CD4-positive, alpha-beta T cell treated with Interleukin-21 for 1 hour (primary cell): ENCODE results near the gene SORT1.
A peak's percentile ranks its signal among the peaks of the same experiment; 100 is the strongest.
"Not testable (repeated sequence)": the region's sequence is repeated elsewhere in the genome, so short reads cannot be mapped to it uniquely, and the experiment has no call there.

Source experiments
- DNase-seq: peaks from one replicate; pipeline ENCODE4 v3.0.0-alpha.2; 2020

Gene SORT1

DNA sequence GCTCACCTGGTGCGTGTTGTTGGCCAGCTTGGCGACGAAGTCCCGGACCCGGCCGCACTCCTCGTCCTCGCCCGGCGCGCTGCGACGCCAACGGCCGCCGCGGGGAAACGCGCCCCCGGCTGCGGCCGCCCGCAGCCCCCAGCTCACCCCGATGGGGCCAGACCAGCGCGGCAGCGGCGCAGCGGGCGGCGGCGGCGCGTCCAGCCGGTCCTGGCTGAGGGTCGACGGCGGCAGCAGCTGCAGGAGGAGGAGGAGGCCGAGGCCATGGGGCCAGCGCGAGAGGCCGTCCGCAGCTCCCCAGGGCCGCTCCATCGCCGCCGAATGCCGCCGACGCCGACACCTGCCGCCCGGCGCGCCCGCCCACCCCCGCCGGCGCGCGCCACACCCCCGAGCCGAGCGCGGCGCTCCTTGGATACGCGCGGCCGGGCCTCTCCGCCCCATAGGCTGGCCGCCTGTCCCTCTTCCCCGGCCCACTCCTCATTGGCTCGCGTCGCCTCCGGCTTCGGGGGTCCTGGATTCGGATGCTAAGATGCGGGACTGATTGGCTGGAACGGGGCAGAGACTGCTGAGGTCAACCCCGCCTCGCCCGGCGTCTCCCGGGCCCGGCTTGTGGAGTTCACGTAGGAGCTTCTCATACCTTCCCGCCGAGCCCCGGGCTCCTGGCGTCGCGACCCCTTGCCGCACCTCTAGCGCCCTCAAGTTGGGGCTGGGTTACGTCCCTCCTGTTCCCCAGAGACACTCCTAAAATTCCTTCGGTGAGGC is at the start of gene SORT1:
TSS of gene SORT1 (minus strand) at position 338 of the 762 bp plus-strand sequence. CDS start at position 312, 26 bp downstream.
- DNase-seq, result peak; percentile 59

DNA sequence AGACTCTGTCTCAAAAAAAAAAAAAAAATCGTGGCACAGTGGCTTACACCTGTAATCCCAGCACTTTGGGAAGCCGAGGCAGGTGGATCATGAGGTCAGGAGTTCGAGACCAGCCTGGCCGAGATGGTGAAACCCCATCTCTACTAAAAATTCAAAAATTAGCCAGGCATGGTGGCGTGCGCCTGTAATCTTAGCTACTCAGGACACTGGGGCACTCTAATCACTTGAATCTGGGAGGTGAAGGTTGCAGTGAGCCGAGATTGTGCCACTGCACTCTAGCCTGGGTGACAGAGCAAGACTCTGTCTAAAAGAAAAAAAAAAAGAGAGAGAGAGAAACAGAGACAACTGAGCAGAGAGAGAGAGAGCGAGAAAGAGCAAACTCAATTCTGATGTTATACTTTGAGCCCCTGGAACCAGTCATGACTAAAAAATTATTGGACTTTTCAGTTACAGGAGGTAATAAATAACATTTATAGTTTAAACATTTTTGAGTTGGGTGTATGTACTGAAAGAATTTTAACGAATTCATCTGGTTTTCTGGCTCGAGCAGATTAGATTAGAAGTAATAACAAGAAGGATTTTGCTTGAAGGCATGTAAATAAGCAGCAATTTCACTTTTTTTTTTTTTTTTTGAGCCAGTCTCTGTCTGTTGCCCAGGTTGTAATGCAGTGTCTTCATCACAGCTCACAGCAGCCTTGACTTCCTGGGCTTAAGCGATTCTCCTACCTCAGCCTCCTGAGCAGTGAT is 48.4 kb upstream of the SORT1 start:
- not testable (repeated sequence) for DNase-seq

DNA sequence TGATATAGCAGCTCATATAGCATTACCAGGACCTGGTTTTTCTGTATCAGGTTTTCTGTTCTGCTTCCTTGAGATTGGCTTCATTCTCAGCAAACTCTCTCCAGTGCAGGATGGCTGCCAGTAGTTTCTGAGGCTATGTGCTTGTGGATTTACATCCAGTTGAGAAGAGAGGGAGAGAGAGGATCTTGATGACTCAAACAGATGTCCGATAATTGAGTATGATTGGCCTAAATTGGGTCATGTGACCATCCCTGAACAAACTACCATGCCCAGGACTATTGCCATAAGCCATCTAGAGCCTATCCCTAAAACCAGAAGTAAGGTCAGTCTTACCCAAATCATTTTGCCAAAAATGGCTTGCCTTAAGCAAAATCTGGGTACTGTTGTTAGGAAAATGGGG is 46.6 kb upstream of the SORT1 start:
- DNase-seq, result no peak

DNA sequence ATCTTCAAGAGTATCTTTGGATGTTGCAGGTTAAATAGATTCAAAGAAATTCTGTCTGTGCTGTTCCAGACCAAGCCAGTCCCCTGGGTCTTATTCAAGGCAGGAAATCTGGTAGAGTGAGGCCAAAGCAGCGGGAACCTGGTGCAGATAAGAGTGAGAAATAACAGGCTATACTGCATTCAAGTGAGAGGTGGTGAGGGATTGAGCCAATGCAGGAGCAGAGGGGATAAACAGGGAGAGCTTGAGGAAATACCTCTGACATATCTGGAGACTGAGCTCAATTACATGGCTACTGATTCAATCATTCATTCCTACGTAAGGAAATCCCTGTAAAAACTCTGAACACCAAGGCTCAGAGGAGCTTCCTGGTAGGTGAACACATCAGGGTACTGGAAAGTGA is 45.8 kb upstream of the SORT1 start:
- no peak for DNase-seq

DNA sequence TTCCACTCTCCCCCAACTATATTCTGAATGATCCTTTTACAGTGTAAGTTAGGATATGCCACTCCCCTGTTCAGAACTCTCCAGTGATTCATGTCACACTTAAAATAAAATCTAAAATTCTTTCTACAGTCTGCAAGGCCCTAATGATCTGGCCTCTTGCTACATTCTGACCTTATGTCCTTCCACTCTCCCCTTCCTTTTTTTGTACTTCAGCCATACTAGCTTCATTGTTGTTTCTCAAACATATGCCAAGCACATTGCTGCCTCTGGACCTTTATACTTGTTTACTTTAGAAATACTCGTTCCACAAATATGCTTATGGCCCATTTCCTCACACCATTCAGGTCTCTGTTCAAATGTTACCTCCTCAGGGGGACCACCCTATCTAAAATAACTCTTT is 43.4 kb upstream of the SORT1 start:
- no peak for DNase-seq

DNA sequence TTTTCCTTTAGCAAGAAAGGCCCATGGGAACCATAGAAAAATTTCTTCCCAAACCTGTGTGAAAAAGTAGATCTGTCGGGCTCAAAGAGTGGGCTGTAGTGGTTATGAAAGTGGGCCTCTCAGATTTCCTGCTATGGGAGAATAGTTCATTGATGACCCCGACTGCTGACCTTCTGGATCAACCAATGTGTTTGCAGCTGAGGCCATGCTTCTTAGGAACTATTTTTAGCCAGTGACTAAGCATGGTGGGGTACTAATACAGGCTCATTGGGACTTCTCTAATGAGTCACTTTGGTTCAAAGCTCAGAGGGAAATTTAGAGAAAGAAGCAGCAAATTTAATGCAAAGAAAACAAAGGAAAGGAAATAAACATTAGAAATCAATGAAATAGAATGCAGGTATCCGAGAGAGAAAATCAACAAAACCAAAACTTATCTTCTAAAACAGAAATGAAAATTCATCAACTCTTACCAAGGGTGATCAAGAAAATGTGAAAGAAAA is 41.1 kb upstream of the SORT1 start:
- no peak for DNase-seq

DNA sequence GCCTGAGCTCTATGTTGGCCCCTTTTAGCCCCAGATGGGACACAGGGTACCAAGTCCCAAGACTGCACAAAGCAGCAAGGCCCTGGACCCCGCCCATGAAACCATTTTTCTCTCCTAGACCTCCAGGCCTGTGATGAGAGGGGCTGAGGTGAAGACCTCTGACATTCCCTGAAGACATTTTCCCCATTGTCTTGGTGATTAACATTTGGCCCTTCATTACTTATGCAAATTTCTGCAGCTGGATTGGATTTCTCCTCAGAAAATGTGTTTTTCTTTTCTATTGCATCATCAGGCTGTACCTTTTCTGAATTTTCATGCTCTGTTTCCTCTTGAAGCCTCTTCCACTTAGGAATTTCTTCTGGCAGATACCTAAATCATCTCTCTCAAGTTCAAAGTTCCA is 36.8 kb upstream of the SORT1 start:
- DNase-seq, result no peak

DNA sequence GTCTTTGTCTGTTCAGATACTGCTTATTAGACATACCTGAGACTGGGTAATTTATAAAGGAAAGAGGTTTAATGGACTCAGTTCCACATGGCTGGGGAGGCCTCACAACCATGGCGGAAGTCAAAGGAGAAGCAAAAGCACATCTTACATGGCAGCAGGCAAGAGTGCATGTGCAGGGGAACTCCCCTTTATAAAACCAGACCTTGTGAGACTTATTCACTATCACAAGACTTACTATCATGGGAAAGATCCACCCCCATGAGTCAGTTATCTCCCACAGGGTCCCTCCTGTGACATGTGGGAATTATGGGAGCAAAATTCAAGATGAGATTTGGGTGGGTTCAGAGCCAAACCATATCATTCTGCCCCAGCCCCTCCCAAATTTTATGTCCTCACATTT is 35.6 kb upstream of the SORT1 start:
- no peak for DNase-seq

DNA sequence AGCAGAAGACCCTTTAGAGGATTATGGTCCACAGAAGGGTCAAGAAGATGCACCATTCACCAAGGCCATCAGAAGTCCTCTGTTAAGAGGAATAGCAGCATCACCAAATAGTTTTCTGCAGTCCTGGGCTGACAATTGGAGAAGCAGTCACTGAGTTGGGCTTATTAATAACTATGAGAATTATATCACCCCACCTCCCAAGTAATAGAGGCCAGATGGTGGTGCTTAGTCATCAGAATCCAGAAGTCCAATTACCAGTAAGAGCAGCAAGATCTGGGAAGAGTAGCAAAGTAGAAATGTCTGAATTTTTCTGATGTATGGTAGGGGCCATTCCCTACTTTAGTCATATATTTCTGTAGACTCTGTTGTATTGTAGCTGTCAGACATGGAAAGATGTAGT is 34.6 kb upstream of the SORT1 start:
- no peak for DNase-seq

DNA sequence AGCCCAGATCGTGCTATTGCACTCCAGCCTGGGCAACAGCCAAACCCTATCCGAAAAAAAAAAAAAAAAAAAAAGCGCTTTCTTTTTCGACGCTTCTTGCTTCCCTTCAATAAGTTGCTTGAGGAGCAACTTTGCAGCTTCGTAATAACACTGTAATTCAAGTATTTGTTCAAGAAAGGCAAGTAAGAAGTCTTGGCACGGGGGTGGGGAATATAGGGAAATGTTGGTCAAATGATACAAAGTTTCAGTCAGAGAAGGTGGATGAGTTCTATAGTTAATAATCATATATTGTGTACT is 29.4 kb upstream of the SORT1 start:
- DNase-seq, result peak; percentile 6

DNA sequence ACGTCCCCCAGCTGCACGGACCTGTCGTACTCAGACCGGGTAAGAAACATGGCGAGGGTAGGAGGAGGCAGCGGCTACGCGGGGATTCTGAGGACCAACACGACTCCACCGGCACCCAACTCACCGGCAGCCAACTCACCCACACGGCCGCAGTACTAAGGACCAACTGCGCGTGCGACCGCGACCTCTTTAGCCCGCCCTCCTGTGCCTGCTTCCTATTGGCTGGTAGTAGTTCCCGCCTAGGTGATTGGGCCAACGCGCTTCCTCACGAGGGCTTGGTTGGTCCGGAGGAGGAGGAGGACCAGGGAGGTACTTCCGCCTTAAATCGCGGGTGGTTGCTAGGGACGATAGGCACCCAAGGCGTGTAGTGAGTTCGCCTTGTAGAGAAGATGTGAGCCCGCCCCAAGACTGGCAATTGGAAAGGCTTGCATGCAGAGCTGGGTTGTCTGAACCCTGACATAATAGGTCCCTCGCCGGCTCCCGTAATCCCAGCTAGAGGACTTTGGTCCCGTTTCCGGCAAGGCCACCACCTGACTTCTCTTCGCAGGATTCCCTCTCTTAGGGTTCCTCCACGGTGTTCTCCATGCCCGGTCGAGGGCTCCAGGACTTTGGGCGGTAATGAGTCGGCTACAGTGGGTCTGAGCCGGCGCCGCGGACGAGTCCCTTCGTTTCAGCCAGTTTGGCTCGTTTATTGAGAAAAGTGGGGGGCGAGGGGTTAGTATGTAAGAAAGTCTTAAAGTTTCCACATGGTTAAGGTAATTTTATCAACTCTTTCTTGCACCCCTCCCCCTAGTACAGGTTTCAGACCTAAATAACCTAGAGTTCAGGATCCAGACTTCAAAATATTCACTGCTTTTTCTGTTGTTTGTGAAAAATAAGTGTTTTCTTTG is 28.8 kb upstream of the SORT1 start, which contains the start of gene PSMA5:
TSS of gene PSMA5 (minus strand) at position 168 of the 890 bp plus-strand sequence. CDS start at position 50, 118 bp downstream.
- peak; percentile 97 for DNase-seq

DNA sequence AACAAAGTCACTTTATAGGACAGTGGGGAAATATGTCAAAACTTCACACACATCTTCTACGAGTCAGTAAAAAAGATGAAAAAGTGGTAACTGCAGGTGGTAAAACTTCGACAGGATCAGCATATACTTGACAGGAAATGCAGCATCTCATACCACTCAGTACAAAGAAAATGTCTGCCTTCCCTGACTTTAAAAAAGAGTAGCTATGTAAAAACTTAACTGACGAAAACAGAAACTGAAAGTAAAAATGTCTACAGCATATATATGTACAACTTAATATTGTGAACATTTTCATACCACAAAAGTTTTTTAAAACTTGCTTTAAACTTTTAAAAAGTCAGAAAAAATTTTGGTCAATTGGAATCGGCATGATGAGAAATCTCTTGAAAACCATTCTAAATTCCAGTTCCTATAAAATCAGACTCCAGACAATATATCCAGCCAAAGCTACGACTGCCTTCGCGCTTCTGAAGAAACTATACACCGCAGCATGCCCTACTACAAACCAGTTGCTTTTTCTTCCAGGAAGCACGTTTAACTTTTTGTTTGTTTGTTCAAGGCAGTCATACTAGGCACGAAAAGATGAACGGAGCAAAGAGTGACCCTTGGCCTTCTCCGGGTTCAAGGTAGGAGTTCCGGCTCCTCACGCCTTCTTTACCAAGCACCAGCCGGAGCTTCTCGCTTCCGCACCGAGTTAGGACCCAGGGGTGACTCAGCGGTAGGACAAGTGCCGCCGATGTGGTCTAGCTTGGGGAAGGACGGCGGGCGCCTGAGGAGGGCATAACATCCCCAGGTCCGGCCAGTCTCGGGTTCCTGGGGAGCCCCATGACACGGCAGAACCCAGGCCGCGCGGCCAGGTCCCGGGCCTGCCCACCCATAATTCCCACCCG is 27.9 kb upstream of the SORT1 start:
- DNase-seq, result peak; percentile 73

DNA sequence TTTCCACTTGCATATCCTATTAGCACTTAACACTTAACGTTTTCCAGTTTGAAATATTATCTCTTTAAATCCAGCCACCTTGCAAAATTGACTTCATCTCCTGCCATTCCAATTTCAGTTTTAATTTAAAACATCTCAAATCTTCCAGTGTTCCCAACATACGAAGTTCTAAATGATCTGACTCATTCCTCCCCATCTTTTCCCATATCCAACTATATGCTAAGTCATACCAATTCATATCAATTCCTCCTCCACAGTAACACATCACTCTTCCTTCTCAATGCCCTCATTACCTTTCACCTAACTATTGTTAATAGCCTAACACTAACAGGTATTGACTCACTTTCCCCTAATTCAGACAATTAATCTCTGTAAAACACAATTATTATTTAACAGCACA is 25.8 kb upstream of the SORT1 start:
- no peak for DNase-seq

DNA sequence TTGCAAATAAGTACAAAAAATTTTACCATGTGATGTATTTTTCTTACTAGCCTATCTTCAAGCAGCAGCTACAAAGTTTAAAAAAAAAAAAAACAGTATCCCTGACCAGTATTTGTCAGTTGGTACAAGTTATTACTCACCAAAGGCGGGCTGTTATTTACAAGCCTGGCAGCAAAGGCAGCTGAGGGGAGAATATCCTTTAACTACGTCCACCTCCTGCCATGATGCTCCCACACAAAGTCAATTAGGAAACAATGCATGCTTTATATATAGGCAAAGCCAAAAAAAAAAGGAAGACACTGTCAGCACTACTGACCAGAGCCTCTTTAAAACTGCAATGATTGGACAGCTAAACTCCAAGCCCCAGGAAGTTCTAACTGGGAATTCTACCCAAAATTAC is 14.8 kb upstream of the SORT1 start:
- no peak for DNase-seq

DNA sequence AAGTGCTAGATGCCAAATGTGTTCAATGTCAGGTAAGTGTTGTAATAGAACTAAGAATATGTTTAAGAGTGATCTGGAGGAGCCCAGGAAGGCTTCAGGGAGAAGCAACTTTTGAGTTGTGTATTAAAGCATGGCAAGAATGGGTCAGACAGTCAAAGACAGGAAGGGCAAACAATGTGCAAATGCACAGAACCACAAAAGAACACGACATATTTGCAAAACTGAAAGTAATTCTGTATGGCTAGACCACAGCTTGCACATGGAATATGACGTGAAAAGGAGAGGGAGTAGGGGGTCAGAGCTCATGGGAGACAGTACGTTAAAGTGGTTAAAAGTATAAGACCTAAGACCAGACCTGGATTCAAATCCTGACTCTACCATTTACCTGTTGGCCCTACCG is 7.1 kb upstream of the SORT1 start:
- DNase-seq, result no peak

DNA sequence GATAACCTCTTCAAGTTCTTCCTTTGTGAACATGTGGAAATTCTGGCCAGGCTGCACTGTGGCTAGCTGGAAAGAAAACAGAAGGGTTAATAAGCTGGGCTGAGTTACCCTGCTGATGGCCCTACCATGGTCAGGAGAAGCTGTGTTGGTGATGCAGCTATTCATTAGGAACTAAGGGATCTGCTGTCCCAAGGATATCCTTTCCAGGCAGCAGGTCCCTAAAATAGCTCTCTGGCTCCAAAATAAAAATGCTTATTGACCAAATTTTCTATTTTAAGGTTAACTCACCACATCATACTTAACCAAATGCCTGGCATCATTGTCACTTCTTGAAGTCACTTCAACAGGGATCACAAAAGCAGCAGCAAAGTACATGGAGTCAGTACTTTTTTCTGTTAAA is 4.3 kb upstream of the SORT1 start:
- DNase-seq, result no peak

DNA sequence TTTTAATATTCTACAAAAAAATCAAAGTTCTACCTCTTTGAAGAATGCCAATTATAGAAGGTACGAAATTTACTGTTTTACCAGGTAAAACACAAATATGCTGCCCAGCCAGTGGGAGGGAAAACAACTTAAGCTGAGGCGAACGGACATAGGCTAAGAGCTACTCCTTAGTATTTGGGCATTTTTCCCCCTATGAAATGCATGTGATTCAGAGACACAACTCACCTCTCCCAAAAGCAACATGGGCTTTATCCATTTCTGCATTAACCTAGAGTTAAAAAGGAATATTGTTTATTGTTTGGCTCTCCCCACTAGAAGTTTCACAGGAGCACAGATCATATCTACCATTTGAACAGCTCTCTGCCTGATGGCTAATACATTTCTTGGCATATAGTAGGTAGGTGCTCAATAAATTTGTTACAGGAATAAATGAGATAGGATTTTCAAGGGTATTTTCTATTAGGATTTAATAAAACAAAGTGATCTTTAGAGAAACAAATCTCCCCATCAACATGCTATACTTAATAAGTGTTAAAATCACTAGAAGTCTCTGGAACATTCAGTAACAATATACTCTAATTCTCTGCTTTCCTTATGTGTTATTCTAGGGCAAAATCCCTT is 2.4 kb upstream of the SORT1 start:
- DNase-seq, result no peak

DNA sequence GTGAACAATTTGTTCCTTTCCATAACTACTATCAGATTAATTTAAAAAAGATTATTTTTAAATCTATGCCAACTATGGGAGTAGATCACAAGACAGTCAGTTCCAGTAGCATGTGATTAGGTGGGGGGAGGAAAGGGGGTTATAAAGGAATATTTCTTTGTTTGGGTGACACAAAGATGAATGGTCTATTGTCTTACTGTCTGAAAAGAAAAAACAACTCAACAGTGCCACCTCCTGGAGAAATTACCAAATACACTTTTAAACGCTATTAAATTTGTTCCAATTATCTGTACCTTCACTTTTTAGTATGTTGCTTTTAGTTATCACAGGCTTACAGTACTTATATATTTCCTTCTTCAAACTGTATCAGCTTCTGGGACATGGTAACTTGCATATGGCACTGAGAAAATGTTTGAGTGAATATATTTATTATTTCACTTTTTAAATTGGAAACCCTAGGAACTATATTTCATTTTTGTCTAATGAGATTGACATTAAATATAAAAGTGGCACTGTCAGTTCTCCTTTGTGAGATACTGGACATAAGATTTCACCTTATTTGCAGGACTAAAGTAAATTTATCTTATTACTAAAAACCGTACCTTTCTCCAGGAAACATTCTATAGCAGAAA is 1.7 kb upstream of the SORT1 start:
- peak; percentile 72 for DNase-seq

DNA sequence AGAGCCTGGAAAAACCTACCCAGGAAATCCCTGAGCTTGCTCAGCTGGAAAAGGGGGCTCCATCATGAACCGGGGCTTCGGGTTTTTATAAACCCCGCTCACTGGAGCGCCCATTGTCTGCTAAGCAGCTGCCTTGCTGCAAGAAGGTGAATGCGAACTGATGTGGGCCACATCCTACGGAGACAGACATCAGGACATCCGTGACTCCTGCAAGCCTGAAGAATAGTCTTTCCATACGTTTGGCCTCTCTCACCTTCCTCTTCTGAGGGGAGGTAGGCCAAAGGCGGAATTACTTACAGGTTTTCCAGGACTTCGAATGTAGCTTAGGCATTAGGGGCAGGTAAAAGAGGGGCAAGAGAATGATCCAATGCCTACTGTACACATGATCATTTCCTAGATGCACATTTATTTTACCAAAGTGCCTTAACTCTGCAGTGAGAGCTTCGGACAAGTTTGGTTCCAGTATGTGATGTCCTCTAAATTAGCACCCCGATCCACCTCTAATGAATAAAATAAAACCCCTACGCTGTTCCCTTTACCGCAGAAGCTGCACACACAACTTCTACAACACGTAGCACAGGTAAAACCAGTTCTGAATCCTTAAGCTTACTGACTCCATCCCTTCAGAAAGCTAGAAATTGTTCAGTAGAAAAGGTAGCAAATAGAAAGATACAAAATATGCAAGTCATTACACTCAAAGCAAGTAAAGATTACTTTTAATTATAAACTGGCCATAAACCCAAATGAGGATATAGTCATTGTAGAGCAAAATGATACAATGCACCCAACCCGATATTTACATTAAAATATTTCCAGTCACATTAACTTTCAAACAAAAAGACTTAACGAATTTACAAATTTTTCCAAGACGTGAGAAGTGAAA is 866 bp upstream of the SORT1 start:
- DNase-seq, result no peak

DNA sequence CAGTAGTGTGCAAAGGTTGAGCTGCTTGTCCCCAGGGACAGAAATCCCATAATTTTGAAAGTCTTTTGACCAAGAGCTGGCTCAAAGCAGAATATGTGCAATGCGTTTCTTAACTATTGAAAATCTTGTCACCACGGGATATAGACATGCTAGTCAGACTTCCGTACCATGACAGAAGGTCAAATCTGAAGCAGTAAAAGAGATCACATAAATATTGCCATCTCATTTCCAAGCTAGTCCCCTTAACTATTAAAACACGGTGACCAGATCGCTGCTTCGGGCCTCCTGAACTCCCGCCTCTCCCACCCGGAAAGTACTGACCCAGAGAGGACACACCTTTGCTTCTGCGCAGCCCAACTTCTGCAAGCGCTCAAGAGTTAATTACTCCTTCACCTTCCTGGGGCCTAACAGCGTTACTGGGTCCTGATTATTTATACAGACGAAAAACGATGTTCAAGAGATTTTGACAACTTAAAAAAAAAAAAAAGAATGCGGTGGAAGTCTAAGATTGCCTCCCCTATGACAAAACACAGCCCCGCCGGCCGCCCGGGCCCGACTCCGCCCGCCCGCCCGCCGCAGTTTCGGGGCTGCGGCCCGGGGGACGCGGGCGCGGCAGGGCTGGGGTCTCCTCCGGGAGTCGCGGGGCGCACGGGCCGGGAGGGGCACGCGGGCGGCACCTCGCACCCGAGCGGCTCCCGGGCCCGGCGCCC is 692 bp downstream of the SORT1 start:
- no peak for DNase-seq
